ENCODE results near the gene PIK3R1.

Gene PIK3R1

GRCh38 chr5:68274847-68275651 lies 59.5 kb downstream of the PIK3R1 start:
- no peak for DNase-seq

GRCh38 chr5:68276740-68277139 lies 61.2 kb downstream of the PIK3R1 start:
- DNase-seq: no peak

- no peak for DNase-seq
Measured at GRCh38 chr5:68277431-68277830, 61.9 kb downstream of the PIK3R1 start.

- DNase-seq: no peak
Measured at GRCh38 chr5:68279984-68280383, 64.4 kb downstream of the PIK3R1 start.

- no peak for DNase-seq
Measured at GRCh38 chr5:68282001-68282400, 66.4 kb downstream of the PIK3R1 start.

- DNase-seq: no peak
Measured at GRCh38 chr5:68283766-68284165, 68.2 kb downstream of the PIK3R1 start.

GRCh38 chr5:68285075-68285840 lies 69.7 kb downstream of the PIK3R1 start:
- DNase-seq: no peak

- peak; percentile 65 for DNase-seq
Measured at GRCh38 chr5:68285851-68286611, 70.5 kb downstream of the PIK3R1 start.

GRCh38 chr5:68286612-68286912 lies 71.0 kb downstream of the PIK3R1 start:
- DNase-seq: no peak

GRCh38 chr5:68287631-68287975 lies 72.0 kb downstream of the PIK3R1 start:
- no peak for DNase-seq

- peak; percentile 47 for DNase-seq
Measured at GRCh38 chr5:68287976-68288706, 72.6 kb downstream of the PIK3R1 start.

- no peak for DNase-seq
Measured at GRCh38 chr5:68288707-68289134, 73.2 kb downstream of the PIK3R1 start.

GRCh38 chr5:68289498-68289897 lies 73.9 kb downstream of the PIK3R1 start:
- no peak for DNase-seq

- DNase-seq: no peak
Measured at GRCh38 chr5:68290260-68290674, 74.7 kb downstream of the PIK3R1 start.

GRCh38 chr5:68290847-68291246 lies 75.3 kb downstream of the PIK3R1 start:
- no peak for DNase-seq

GRCh38 chr5:68292316-68292715 lies 76.8 kb downstream of the PIK3R1 start:
- no peak for DNase-seq

- no peak for DNase-seq
Measured at GRCh38 chr5:68295772-68296171, 80.2 kb downstream of the PIK3R1 start.

- DNase-seq: no peak
Measured at GRCh38 chr5:68296895-68297294, 81.3 kb downstream of the PIK3R1 start.

GRCh38 chr5:68297656-68298055 lies 82.1 kb downstream of the PIK3R1 start:
- no peak for DNase-seq

GRCh38 chr5:68298479-68298878 lies 82.9 kb downstream of the PIK3R1 start:
- no peak for DNase-seq

- DNase-seq: no peak
Measured at GRCh38 chr5:68299105-68299504, 83.5 kb downstream of the PIK3R1 start.

GRCh38 chr5:68299575-68299974 lies 84.0 kb downstream of the PIK3R1 start:
- DNase-seq: no peak

Data from NCI-H2029 treated with DMSO at 0.1 percent for 48 hours (cell line).